Heart right ventricle (tissue), 16 donors: Measurements from ENCODE around the gene ANAPC5. TPM values are rescaled to one million over a fixed set of nuclear protein-coding genes. Genes with fewer than 3 reads are reported as not detected.

ENCODE experiments used
- ATAC-seq, 8 donors: fragments of 200-7000 bp; cut with Tn5 transposase; one replicate each; pipeline ENCODE4 v1.9.1; 2020; ENCODE audit warnings: mild to moderate bottlenecking in 8 of 8, moderate library complexity in 8 of 8, moderate number of reproducible peaks in 1 of 8
- DNase-seq, 2 donors: peaks; one replicate each; pipeline ENCODE4 v3.0.0-alpha.2; 2020
- H3K27ac ChIP-seq, 10 donors: fragments of 200-600 bp; sonication (generic) in 2 of 10; one replicate each; pipeline versions ENCODE4 v1.5.0 to v1.8.0; 2020 to 2022; ENCODE audit warnings: mild to moderate bottlenecking in 3 of 10
- H3K27me3 ChIP-seq, 7 donors: fragments of 200-600 bp; one replicate each; pipeline ENCODE4 v1.8.0; 2021 to 2022; ENCODE audit warnings: mild to moderate bottlenecking in 2 of 7
- H3K36me3 ChIP-seq, 9 donors: fragments of 200-600 bp; sonication (generic) in 1 of 9; one replicate each; pipeline versions ENCODE4 v1.5.0 to v1.8.0; 2020 to 2022; ENCODE audit warnings: mild to moderate bottlenecking in 2 of 9
- H3K4me1 ChIP-seq, 9 donors: fragments of 200-600 bp; sonication (generic) in 1 of 9; one replicate each; pipeline versions ENCODE4 v1.5.0 to v1.8.0; 2020 to 2022; ENCODE audit warnings: mild to moderate bottlenecking in 4 of 9
- H3K4me3 ChIP-seq, 10 donors: fragments of 200-600 bp; sonication (generic) in 2 of 10; one replicate each; pipeline versions ENCODE4 v1.5.0 to v1.8.0; 2020 to 2022; ENCODE audit warnings: mild to moderate bottlenecking in 7 of 10, moderate library complexity in 2 of 10
- H3K9me3 ChIP-seq, 11 donors: fragments of 200-600 bp in 10 of 11; sonication (generic) in 2 of 11; one replicate each; pipeline versions ENCODE4 v1.5.0 to v1.8.0; 2013 to 2022; ENCODE audit warnings: mild to moderate bottlenecking in 2 of 11, control low read depth in 1 of 11, moderate library complexity in 1 of 11
- WGBS, 2 donors: extraction: QIAGEN DNeasy Blood & Tissue Kit; methylation state at CpG; one replicate each; pipeline ENCODE4 v1.1.7; 2013; ENCODE audit warnings: inconsistent platforms in 1 of 2; 5-methylcytosine and 5-hydroxymethylcytosine counted together
- intact Hi-C, 10 donors: fragments of 100-400 bp; cut with DNase I; formaldehyde crosslinking; loops; one replicate each; pipeline versions ENCODE4 v1.11.1 to v1.14.2; 2022
- polyA plus RNA-seq, 2 donors: library from polyadenylated mRNA; stranded (reverse); fragments of 200-250 nt; gene quantifications; one replicate each; pipeline ENCODE4 v1.2.3, GENCODE V29; 2013
- total RNA-seq, 10 donors: library from RNA; stranded (reverse); fragmentation: NEBNext Ultra II Directional in 3 of 10; extraction: Animal tissue kit (Norgen Biotek cat#: 25700) in 3 of 10; gene quantifications; one replicate each; pipeline versions ENCODE4 v1.2.1 to v1.2.4, GENCODE V29; 2021 to 2023
- TF ChIP-seq, protein P1 (sequence below), 9 donors: fragments of 200-600 bp; sonication (generic) in 2 of 9; IDR thresholded peaks; one replicate each; pipeline versions ENCODE4 v1.5.0 to v1.8.0; 2021 to 2022; ENCODE audit warnings: antibody characterized with exemption in 9 of 9, mild to moderate bottlenecking in 5 of 9, moderate library complexity in 1 of 9
- donor health status: Arrhythmogenic right ventricular cardiomyopathy.
- donor health status: ischemic (EF 13 %, LVEDD 7.1; RV severe dilation, severe dysfunction).
- donor health status: healthy with polysubstance abuse.
- donor health status: DM: no; HTN: yes; CAD: no.
- donor health status: DM: no; HTN: no; CAD: no.
- donor health status: ischemic (EF 25% LVEDD 6.9; RV normal size, moderate dysfunction).
- donor health status: ischemic (EF 25% LVEDD 5.7; RV mildly dilated, moderate dysfunction).
- donor health status: healthy.
- donor health status: DM: yes; HTN: yes; CAD: no.
- donor health status: Ischemic cardiomyopathy.
- donor health status: ischemic (EF 35%, LVEDD 5.7; RV mildly dilated, moderate dysfunction).
- donor health status: nonischemic (EF 11% LVEDD 7.7; RV severe dilation, severe dysfunction).
- donor health status: DM: yes; HTN: yes; CAD: no.
- donor health status: PGD.
- donor health status: ischemic (EF 29% LVEDD 5.4; RV normal size, mild dysfunction).
- donor health status: nonischemic (EF 23%, LVEDD 6.1; RV moderate dilation, normal function).

The ANAPC5 gene
- total and polyA plus RNA-seq, 12 donors, result 50.2 to 82.4 (median 57.0) TPM

- TF ChIP-seq, protein P1, sequence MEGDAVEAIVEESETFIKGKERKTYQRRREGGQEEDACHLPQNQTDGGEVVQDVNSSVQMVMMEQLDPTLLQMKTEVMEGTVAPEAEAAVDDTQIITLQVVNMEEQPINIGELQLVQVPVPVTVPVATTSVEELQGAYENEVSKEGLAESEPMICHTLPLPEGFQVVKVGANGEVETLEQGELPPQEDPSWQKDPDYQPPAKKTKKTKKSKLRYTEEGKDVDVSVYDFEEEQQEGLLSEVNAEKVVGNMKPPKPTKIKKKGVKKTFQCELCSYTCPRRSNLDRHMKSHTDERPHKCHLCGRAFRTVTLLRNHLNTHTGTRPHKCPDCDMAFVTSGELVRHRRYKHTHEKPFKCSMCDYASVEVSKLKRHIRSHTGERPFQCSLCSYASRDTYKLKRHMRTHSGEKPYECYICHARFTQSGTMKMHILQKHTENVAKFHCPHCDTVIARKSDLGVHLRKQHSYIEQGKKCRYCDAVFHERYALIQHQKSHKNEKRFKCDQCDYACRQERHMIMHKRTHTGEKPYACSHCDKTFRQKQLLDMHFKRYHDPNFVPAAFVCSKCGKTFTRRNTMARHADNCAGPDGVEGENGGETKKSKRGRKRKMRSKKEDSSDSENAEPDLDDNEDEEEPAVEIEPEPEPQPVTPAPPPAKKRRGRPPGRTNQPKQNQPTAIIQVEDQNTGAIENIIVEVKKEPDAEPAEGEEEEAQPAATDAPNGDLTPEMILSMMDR (IDR thresholded peaks at IDR 0.05), result no peak
- intact Hi-C loops, result loop anchor here in 3 of 10 donors (5.0 kb wide), 1 partner anchor 111 kb away; no protein-coding TSS in a partner anchor
- Histone ChIP-seq H3K36me3 (peaks cover 0 to 100% (median 65%) of the 10 kb centered on the region in 9 donors), H3K27me3 (no peaks in the 10 kb centered on the region), H3K27ac (no peak overlapping the region), H3K9me3 (no peaks in the 10 kb centered on the region), H3K4me1 (peaks cover 0 to 6% (median 2%) of the 10 kb centered on the region in 9 donors), H3K4me3 (no peak overlapping the region)
- DNase-seq, result no peak
- ATAC-seq, result no peak
- WGBS, 2 donors, result 86 to 91% methylated on average over 6 of the region's 6 CpGs
These were observed 21.0 kb downstream of the ANAPC5 start for GRCh38 chr12:121331248-121331647.

GRCh38 chr12:121330692-121331091 lies 21.5 kb downstream of the ANAPC5 start:
- no peaks in the 10 kb centered on the region for H3K27me3 ChIP-seq
- H3K4me1 ChIP-seq, result peaks cover 0 to 7% (median 3%) of the 10 kb centered on the region in 9 donors
- H3K4me3 ChIP-seq, result no peak overlapping the region
- intact Hi-C loops, result loop anchor here in 3 of 10 donors (5.0 kb wide), 1 partner anchor 112 kb away; no protein-coding TSS in a partner anchor
- TF ChIP-seq, protein P1 (IDR thresholded peaks at IDR 0.05), result no peak
- no peak for DNase-seq
- H3K9me3 ChIP-seq, result no peaks in the 10 kb centered on the region
- peaks cover 0 to 100% (median 69%) of the 10 kb centered on the region in 9 donors for H3K36me3 ChIP-seq
- no peak overlapping the region for H3K27ac ChIP-seq
- ATAC-seq, result no peak

DNA sequence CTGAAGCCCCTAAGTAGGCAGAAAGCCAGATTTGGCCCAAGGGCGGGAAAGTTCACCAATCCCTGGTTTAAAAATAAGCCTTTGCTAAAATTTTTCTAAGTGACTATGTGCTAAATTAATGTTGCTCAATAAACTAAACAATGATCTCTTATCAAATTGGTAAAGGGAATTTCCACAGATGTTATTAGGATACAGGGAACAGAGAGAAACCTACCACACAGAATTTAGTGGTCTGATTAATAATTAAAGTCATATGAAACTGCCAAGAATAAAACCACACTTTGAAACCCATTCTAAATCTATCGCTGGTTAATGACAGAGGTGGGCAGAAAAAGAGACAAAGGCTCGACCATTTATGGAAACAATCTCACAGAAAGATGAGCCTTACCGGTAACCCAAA lies 22.0 kb downstream of the ANAPC5 start:
- no peaks in the 10 kb centered on the region for H3K27me3 ChIP-seq
- no peak for ATAC-seq
- peaks cover 0 to 100% (median 69%) of the 10 kb centered on the region in 9 donors for H3K36me3 ChIP-seq
- 95 to 96% methylated on average over 4 of the region's 4 CpGs for WGBS, 2 donors
- TF ChIP-seq, protein P1 (IDR thresholded peaks at IDR 0.05), result no peak
- H3K27ac ChIP-seq, result no peak overlapping the region
- H3K4me1 ChIP-seq, result peaks cover 0 to 7% (median 3%) of the 10 kb centered on the region in 9 donors
- DNase-seq, result no peak
- H3K9me3 ChIP-seq, result no peaks in the 10 kb centered on the region
- intact Hi-C loops, result loop anchor here in 3 of 10 donors (5.0 kb wide), 1 partner anchor 112 kb away; no protein-coding TSS in a partner anchor
- no peak overlapping the region for H3K4me3 ChIP-seq

- no peak overlapping the region for H3K27ac ChIP-seq
- no peaks in the 10 kb centered on the region for H3K27me3 ChIP-seq
- DNase-seq (no peak), ATAC-seq (no peak)
- peaks cover 0 to 7% (median 0%) of the 10 kb centered on the region in 9 donors for H3K4me1 ChIP-seq
- no peaks in the 10 kb centered on the region for H3K9me3 ChIP-seq
- intact Hi-C loops, result no loop called here
- H3K4me3 ChIP-seq, result no peak overlapping the region
- WGBS, 2 donors, result 97% methylated on average over 4 of the region's 4 CpGs
- TF ChIP-seq, protein P1 (IDR thresholded peaks at IDR 0.05), result no peak
- peaks cover 0 to 100% (median 77%) of the 10 kb centered on the region in 9 donors for H3K36me3 ChIP-seq
These were observed 23.6 kb downstream of the ANAPC5 start for GRCh38 chr12:121328620-121329019.
